Stimulated activated CD8-positive, alpha-beta memory T cell treated with anti-CD3 and anti-CD28 coated beads, Interleukin-15, amount 100 ng/mL, for 48 hours (primary cell): ENCODE results near the gene DIP2C.
A peak's percentile ranks its signal among the peaks of the same experiment; 100 is the strongest.

Experiments
- DNase-seq, 2 donors: peaks; one replicate each; pipeline ENCODE4 v3.0.0-alpha.2; 2020; ENCODE audit warnings: low read depth in 2 of 2

Gene DIP2C

GRCh38 chr10:613271-614138 lies 76.0 kb downstream of the DIP2C start:
- no peak for DNase-seq

DNA sequence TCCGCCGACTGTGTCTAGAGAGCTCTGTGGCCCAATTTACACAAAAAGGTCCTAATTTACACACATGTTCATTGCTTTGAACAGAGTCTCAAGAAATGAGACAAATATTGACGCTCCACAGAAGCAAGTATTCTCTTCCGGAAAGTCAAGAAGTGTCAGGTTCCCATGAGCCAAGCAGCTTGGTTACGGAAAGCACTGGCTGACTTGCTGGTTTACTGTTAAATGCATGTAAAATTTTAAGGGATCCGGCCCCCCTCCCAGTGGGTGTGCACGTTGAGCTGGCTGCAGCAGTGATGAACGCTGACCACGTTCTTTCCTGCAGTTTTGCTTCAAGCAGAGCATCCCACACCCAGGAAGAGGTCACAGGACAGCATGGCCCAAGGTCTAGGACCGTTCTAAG lies 76.8 kb downstream of the DIP2C start:
- DNase-seq: no peak

- DNase-seq: peak; percentile 42 to 45
Observed at GRCh38 chr10:610642-611305, 78.7 kb downstream of the DIP2C start.

DNA sequence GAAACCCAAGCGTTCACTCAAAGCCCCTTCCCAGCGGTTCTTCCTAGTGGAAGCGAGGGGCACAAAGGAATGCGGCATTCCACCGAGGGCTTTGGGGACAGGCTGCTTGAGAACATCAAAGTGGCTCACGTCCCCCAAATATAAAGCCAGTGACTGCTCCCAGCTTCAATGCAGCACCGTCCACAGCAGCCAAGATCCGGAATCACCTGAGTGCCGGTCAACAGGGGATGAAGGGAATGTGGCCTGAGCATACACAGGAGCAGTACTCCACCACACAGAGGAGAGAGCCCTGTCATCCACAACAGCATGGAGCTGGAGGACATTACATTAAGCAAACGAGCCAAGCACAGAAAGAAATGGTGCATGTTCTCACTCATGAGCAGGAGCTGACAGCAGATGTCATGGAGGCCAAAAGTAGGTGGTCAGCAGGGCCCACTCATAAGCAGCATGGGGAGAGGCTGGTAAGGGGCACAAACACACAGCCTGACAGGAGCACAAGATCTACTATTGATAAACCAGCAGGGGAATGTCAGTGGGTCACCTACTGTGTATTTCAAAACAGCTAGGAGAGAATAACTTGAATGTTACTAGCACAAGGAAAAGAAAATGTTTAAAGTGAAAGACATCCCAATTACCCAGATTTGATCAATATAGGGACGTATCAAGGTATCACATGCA lies 79.5 kb downstream of the DIP2C start:
- DNase-seq: no peak

GRCh38 chr10:609262-609658 lies 80.2 kb downstream of the DIP2C start:
- DNase-seq: no peak

GRCh38 chr10:608331-609261 lies 80.9 kb downstream of the DIP2C start:
- DNase-seq: no peak

GRCh38 chr10:607545-608185 lies 81.8 kb downstream of the DIP2C start:
- no peak for DNase-seq

DNA sequence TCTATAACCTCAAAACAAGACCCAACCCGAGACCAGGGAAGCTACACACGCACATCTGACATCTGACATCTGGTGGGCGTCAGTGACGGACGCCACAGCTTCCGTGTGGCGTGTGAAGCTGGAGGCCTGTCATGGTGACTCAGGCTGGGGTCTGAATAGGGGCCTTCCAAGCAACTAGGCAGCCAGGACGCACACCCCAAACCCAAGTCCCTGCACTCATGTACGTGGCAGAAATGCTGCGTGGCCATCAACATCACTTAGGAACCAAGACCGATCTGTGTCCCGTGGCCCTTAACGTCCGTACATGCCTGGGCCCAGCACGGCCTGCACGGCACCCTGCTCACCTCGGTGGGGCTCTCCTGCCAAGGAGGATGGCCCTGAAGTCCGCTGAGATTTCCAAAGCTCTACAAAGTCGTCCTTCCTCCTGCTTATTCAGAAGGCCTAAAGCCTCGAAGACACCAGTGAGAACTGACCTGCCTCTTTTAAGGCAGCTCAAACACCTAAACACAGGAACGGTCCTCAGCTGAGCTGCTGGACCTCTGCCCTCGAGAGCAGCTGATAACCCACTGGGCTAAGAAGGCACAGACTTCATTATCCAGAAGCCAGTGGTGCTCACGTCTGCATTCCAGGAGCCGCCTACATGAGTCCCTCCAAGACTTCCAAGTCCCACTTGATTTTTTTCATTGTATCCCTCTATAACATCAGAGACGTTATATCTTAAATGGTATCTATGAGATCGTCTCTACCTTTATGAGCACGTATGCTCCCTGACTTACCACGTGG lies 82.5 kb downstream of the DIP2C start:
- no peak for DNase-seq

GRCh38 chr10:605632-606325 lies 83.7 kb downstream of the DIP2C start:
- DNase-seq: no peak

DNA sequence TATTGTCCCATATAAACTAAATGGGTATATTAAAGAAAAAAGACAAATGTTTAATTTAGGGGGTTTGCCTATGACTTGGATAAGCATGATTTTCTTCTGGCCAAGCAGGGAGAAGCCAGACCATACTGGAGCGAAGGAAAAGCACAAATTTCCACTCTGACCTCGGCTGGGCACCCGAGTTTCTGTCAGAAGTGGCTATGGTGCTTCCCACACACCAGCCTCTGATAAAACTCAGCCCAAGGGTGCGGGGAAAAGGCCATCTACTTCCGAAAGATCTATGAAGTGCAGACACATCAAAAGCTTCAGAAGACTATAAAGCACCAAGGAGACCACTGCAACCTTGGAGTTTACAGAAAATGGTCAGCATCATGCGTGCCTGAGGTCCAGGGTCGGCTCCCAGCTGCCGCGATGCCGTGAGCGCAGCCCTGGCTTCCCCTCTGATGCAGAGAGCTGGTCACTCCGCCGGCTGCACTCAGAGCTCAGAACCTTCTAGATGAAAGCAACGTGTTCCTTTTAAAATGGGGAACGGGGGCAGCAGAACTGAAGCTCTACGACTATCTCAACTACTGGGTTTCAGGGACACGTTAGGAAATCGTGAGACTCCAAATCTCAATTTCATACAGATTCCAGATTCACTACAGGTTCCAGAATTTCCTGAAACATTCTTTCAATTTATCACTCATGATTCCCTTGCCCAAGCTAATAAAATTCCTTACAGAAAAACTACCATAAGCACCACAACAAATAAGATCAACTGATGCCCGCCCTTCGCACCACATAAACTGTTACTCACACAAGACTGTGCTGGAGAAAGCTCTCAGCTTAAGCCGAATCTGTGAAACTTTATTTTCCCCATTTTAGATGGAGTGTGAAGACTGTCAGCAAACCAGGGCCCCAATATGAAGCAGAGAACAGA lies 84.5 kb downstream of the DIP2C start:
- DNase-seq: no peak

- no peak for DNase-seq
Observed at GRCh38 chr10:603745-604144, 85.7 kb downstream of the DIP2C start.

- no peak for DNase-seq
Observed at GRCh38 chr10:602391-603005, 87.0 kb downstream of the DIP2C start.

DNA sequence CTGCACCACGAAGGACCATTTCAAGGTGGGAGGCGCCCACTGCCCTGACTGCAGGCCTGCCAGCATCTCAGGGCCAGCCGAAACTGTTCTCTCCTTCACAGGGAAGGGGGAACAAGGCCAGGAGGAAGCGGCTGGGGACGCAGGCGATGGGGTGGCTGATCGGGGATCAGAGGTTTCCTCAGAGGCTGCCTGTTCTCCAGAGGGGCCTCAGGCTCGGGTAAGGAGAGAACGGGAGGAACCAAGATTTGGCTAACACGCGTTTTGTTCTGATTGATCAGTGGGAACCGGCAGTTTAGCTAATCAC lies 87.9 kb downstream of the DIP2C start:
- no peak for DNase-seq

GRCh38 chr10:600876-601659 lies 88.4 kb downstream of the DIP2C start:
- DNase-seq: no peak

DNA sequence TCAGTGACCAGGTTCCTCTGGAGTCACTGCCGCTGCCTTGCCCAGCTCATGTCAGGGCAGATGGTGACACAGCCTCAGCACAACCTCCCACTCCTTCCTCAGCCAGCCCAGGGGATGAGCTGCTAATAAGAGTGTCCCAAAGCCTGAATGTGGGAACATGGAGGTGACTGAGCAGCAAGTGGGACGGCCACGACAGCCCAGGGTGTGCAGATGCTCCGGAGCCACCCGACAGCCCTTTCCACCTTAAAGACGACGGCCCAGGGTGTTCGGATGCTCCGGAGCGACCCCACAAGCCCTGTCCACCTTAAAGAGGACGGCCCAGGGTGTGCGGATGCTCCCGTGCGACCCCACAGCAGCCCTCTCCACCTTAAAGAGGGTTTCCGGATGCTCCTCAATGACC lies 89.2 kb downstream of the DIP2C start:
- no peak for DNase-seq

DNA sequence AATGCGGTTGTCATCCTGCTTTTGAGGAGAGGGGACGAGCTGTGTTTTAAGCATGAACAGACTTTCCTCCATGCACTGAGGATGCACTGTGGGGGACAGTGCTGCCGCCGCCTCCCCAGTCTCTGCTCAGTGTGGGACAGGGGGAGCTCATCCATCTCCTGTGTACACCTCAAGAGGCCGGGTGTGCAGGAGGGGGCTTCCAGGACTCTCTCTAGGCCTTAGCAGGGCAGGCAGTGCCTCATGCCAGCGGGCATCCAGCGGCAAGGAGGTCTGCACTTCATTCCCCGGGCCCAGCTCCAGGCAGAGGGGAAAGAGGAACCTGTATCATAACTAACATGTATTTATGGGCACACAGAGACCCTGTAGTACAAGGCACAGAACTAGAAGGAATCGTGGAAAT lies 89.7 kb downstream of the DIP2C start:
- DNase-seq: no peak

DNA sequence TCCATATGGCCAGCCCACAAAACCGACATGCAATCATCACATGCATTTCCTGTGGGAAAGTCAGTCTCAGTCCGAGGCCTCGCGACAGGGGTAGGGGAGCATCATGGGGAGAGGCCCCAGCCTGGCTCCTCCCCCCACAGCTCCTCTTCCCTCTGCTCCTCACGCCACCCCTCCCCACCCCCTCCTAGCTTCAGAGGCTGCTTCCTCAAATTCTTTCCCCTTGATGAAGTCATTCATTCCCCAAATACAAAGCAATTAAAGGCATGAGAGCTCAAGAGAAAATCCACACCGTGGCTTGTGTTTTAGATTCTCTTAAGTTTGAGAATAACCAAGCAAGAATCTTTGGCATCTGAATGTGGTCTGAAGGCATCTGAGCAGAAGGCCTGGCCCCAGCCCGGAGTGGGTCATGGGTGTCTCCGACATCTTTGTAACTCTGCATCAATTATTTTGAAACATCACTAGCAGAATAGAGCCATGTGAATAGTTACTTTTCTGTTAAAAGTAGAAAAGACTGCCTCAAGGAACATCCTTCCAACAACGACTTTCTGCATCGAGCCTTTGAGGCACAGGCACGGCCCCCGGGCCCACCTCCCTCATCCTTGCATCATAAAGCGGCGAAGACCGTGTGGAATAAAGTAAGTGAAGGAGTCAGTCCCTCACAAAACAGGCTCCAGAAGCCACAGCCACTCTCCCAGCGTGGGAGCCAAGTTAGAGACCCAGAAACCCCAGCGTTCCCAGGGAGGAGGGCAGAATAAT lies 90.9 kb downstream of the DIP2C start:
- no peak for DNase-seq
